Mammary epithelial cell (primary cell): ENCODE results near the gene RIC8B.

ENCODE experiments used
- CTCF ChIP-seq, 2 donors: IDR thresholded peaks in 1 of 2; conservative IDR thresholded peaks in 1 of 2; 2 replicates each; pipeline ENCODE4 v1.5.1; 2011 to 2012; ENCODE audit warnings: inconsistent platforms in 2 of 2, low read length in 2 of 2, mild to moderate bottlenecking in 2 of 2, control low read depth in 1 of 2, low read depth in 1 of 2; ENCODE audit not compliant: insufficient read depth in 1 of 2; ENCODE audit errors: extremely low read depth in 1 of 2
- EZH2 ChIP-seq: IDR thresholded peaks from 2 replicates; pipeline ENCODE4 v1.6.1; 2012; ENCODE audit warnings: low read length, inconsistent platforms, borderline replicate concordance

- TF ChIP-seq CTCF (conservative IDR thresholded peaks at IDR 0.05 in 1 of 2, IDR thresholded peaks at IDR 0.05 in 1 of 2; ENCODE audit: extremely low read depth in 1 of 2, insufficient read depth in 1 of 2, low read depth in 1 of 2, low read length in 2 of 2), result no peak
- TF ChIP-seq EZH2, result no peak
Measured at GRCh38 chr12:106740818-106741217, 33.7 kb upstream of the RIC8B start.
